Measurements from ENCODE around the gene KRT2. TPM values are rescaled to one million over a fixed set of nuclear protein-coding genes. Genes with fewer than 3 reads are reported as not detected.

The KRT2 gene
- total RNA-seq, 1 donor from 2014 or later: not detected

- H3K27me3 Mint-ChIP-seq (ENCODE audit: low read depth, unreplicated experiment): peaks cover 39% of the 10 kb centered on the region
- no peaks in the 10 kb centered on the region for H3K9me3 ChIP-seq (ENCODE audit: insufficient read depth, low read depth, low read length)
- no peaks in the 10 kb centered on the region for H3K36me3 ChIP-seq (ENCODE audit: insufficient read depth, low read length)
- H3K27ac ChIP-seq (ENCODE audit: low read depth, low read length): no peak overlapping the region
- FAIRE-seq: no peak
- TF ChIP-seq CTCF (IDR thresholded peaks at IDR 0.05; ENCODE audit: insufficient read depth, low read depth, low read length): no peak
- TF ChIP-seq EZH2 (IDR thresholded peaks at IDR 0.05; ENCODE audit: insufficient read depth, low read length): no peak
- peaks cover 2% of the 10 kb centered on the region for H3K36me3 Mint-ChIP-seq (ENCODE audit: low read depth, unreplicated experiment)
- no peak overlapping the region for H3K27ac Mint-ChIP-seq (ENCODE audit: unreplicated experiment)
- no peaks in the 10 kb centered on the region for H3K4me1 ChIP-seq (ENCODE audit: insufficient read depth, low read length)
- no peak overlapping the region for H3K4me3 ChIP-seq (ENCODE audit: insufficient read depth, low read depth, low read length)
- no peak overlapping the region for H3K4me3 Mint-ChIP-seq (ENCODE audit: unreplicated experiment)
- H4K20me1 ChIP-seq (ENCODE audit: insufficient read depth, low read length): no peaks in the 10 kb centered on the region
- peaks cover 7% of the 10 kb centered on the region for H3K9me3 Mint-ChIP-seq (ENCODE audit: unreplicated experiment)
- H2AFZ ChIP-seq (ENCODE audit: low read depth, low read length): no peak overlapping the region
- no peak for DNase-seq (ENCODE audit: low read depth)
- no peak overlapping the region for H3K4me2 ChIP-seq (ENCODE audit: low read length)
- H3K79me2 ChIP-seq (ENCODE audit: insufficient read depth, low read length): no peaks in the 10 kb centered on the region
- peaks cover 61% of the 10 kb centered on the region for H3K27me3 ChIP-seq (ENCODE audit: insufficient read depth, low read length)
- H3K4me1 Mint-ChIP-seq (ENCODE audit: low read depth, unreplicated experiment): peaks cover 5% of the 10 kb centered on the region
- no peak overlapping the region for H3K9ac ChIP-seq (ENCODE audit: low read length)
Measured at GRCh38 chr12:52600071-52600470, 51.9 kb downstream of the KRT2 start.

DNA sequence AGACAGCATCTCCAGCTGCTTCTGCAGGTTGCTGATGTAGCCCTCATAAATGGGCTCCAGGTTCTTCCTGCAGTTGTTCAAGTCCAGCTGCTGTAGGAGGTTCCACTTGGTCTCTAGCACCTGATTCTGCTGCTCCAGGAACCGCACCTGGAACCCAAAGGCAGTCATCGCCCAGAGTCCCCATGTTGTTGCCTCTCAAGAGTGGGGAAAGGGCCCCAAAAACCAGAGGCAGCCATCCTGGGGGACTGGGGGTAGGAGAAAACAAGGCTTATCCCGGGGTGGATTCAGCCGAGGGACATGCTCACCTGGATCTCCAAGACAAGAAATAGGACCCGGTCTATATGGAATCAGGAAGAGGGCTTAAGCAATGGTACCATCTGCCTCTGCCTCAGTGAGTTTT lies 53.0 kb downstream of the KRT2 start:
- H3K36me3 Mint-ChIP-seq (ENCODE audit: low read depth, unreplicated experiment): peaks cover 2% of the 10 kb centered on the region
- Histone ChIP-seq H3K4me3 (ENCODE audit: insufficient read depth, low read depth, low read length) (no peak overlapping the region), H3K4me1 (ENCODE audit: insufficient read depth, low read length) (no peaks in the 10 kb centered on the region), H3K79me2 (ENCODE audit: insufficient read depth, low read length) (no peaks in the 10 kb centered on the region), H4K20me1 (ENCODE audit: insufficient read depth, low read length) (no peaks in the 10 kb centered on the region), H3K27ac (ENCODE audit: low read depth, low read length) (no peak overlapping the region), H3K9ac (ENCODE audit: low read length) (no peak overlapping the region), H3K9me3 (ENCODE audit: insufficient read depth, low read depth, low read length) (no peaks in the 10 kb centered on the region), H2AFZ (ENCODE audit: low read depth, low read length) (no peak overlapping the region), H3K4me2 (ENCODE audit: low read length) (no peak overlapping the region), H3K36me3 (ENCODE audit: insufficient read depth, low read length) (no peaks in the 10 kb centered on the region), H3K27me3 (ENCODE audit: insufficient read depth, low read length) (peaks cover 58% of the 10 kb centered on the region)
- H3K4me1 Mint-ChIP-seq (ENCODE audit: low read depth, unreplicated experiment): peaks cover 5% of the 10 kb centered on the region
- no peak overlapping the region for H3K27ac Mint-ChIP-seq (ENCODE audit: unreplicated experiment)
- H3K4me3 Mint-ChIP-seq (ENCODE audit: unreplicated experiment): no peak overlapping the region
- DNase-seq (ENCODE audit: low read depth) (no peak), FAIRE-seq (no peak)
- TF ChIP-seq CTCF (IDR thresholded peaks at IDR 0.05; ENCODE audit: insufficient read depth, low read depth, low read length) (no peak), EZH2 (IDR thresholded peaks at IDR 0.05; ENCODE audit: insufficient read depth, low read length) (no peak)
- H3K9me3 Mint-ChIP-seq (ENCODE audit: unreplicated experiment): peaks cover 5% of the 10 kb centered on the region
- H3K27me3 Mint-ChIP-seq (ENCODE audit: low read depth, unreplicated experiment): peaks cover 37% of the 10 kb centered on the region

Other genes starting within 250 kb of the KRT2 start
- not detected in 2 replicates for gene KRT82, start 245.9 kb downstream of the KRT2 start, total RNA-seq
- not detected in 2 replicates for gene KRT75, start 217.8 kb downstream of the KRT2 start, total RNA-seq
- gene KRT6B, start 200.1 kb downstream of the KRT2 start, total RNA-seq: not detected in 2 replicates
- not detected in 2 replicates for gene KRT6C, start 178.4 kb downstream of the KRT2 start, total RNA-seq
- gene KRT6A, start 159.0 kb downstream of the KRT2 start, total RNA-seq: 0.95 and 1.4 TPM in 2 replicates
- gene KRT5, start 131.8 kb downstream of the KRT2 start, total RNA-seq: 0.25 TPM in 1 of 2 replicates, not detected in the other
- not detected in 2 replicates for gene KRT71, start 99.1 kb downstream of the KRT2 start, total RNA-seq
- gene KRT74, start 78.4 kb downstream of the KRT2 start, total RNA-seq: not detected in 2 replicates
- not detected in 2 replicates for gene KRT72, start 50.7 kb downstream of the KRT2 start, total RNA-seq
- gene KRT73, start 33.7 kb downstream of the KRT2 start, total RNA-seq: not detected in 2 replicates
- not detected in 2 replicates for gene KRT1, start 28.2 kb upstream of the KRT2 start, total RNA-seq
- not detected in 2 replicates for gene KRT77, start 51.3 kb upstream of the KRT2 start, total RNA-seq
- not detected in 2 replicates for gene KRT76, start 125.1 kb upstream of the KRT2 start, total RNA-seq
- gene KRT3, start 143.9 kb upstream of the KRT2 start, total RNA-seq: 0.09 and 0.43 TPM in 2 replicates
- not detected in 2 replicates for gene KRT4, start 161.9 kb upstream of the KRT2 start, total RNA-seq
- gene KRT79, start 182.1 kb upstream of the KRT2 start, total RNA-seq: 0.50 and 0.82 TPM in 2 replicates
- not detected in 2 replicates for gene KRT78, start 196.8 kb upstream of the KRT2 start, total RNA-seq

All from astrocyte (in vitro differentiated cells and primary cell).